Neural crest cell (in vitro differentiated cells): ENCODE measurements around the gene PLXND1. TPM values are rescaled to one million over a fixed set of nuclear protein-coding genes. Genes with fewer than 3 reads are reported as not detected.

ENCODE experiments used
- DNase-seq: peaks from one replicate; pipeline ENCODE4 v3.0.0; 2021; ENCODE audit warnings: low read depth, mixed read lengths, low spot score
- H3K27ac Mint-ChIP-seq: one replicate; pipeline ENCODE4 v1.8.0; 2021; ENCODE audit warnings: mild to moderate bottlenecking, mixed read lengths; ENCODE audit not compliant: unreplicated experiment
- H3K27me3 Mint-ChIP-seq: 2 replicates; pipeline ENCODE4 v1.8.0; 2021; ENCODE audit warnings: low read depth, mild to moderate bottlenecking, mixed read lengths
- H3K36me3 Mint-ChIP-seq: 2 replicates; pipeline ENCODE4 v1.8.0; 2021; ENCODE audit warnings: low read depth, mild to moderate bottlenecking, mixed read lengths
- H3K4me1 Mint-ChIP-seq: 2 replicates; pipeline ENCODE4 v1.8.0; 2021; ENCODE audit warnings: mixed read lengths
- H3K4me3 Mint-ChIP-seq: one replicate; pipeline ENCODE4 v1.8.0; 2021; ENCODE audit warnings: mild to moderate bottlenecking, mixed read lengths
- H3K9me3 Mint-ChIP-seq: 2 replicates; pipeline ENCODE4 v1.8.0; 2021; ENCODE audit warnings: mixed read lengths
- CTCF ChIP-seq: fragments of 200-600 bp; sonication (generic); conservative IDR thresholded peaks from 2 replicates; pipeline ENCODE4 v1.5.0; 2021; ENCODE audit warnings: antibody characterized with exemption, mild to moderate bottlenecking
- total RNA-seq: library from RNA; stranded (reverse); gene quantifications from 2 replicates; pipeline ENCODE4 v1.2.1, GENCODE V29; 2021

The PLXND1 gene
- total RNA-seq, 1 donor from 2014 or later, result 39.4 TPM

GRCh38 chr3:129576514-129577352, 29.7 kb downstream of the PLXND1 start:
- Mint-ChIP-seq H3K4me1 (no peaks in the 10 kb centered on the region), H3K27me3 (no peaks in the 10 kb centered on the region), H3K9me3 (no peaks in the 10 kb centered on the region), H3K36me3 (no peaks in the 10 kb centered on the region), H3K27ac (no peak overlapping the region), H3K4me3 (no peak overlapping the region)
- DNase-seq, result no peak
- TF ChIP-seq CTCF, result no peak

- no peak for DNase-seq
- no peak overlapping the region for H3K27ac Mint-ChIP-seq
- H3K4me1 Mint-ChIP-seq, result no peaks in the 10 kb centered on the region
- H3K9me3 Mint-ChIP-seq, result no peaks in the 10 kb centered on the region
- H3K36me3 Mint-ChIP-seq, result no peaks in the 10 kb centered on the region
- no peak for TF ChIP-seq CTCF
- no peaks in the 10 kb centered on the region for H3K27me3 Mint-ChIP-seq
- no peak overlapping the region for H3K4me3 Mint-ChIP-seq
Observed at GRCh38 chr3:129575997-129576384, 30.5 kb downstream of the PLXND1 start.

GRCh38 chr3:129575233-129575996, 31.1 kb downstream of the PLXND1 start:
- Mint-ChIP-seq H3K4me1 (no peaks in the 10 kb centered on the region), H3K4me3 (no peak overlapping the region), H3K36me3 (no peaks in the 10 kb centered on the region), H3K27me3 (no peaks in the 10 kb centered on the region), H3K27ac (peak overlapping the region; percentile 75), H3K9me3 (no peaks in the 10 kb centered on the region)
- no peak for TF ChIP-seq CTCF
- no peak for DNase-seq

- Mint-ChIP-seq H3K36me3 (no peaks in the 10 kb centered on the region), H3K27ac (no peak overlapping the region), H3K27me3 (no peaks in the 10 kb centered on the region), H3K4me3 (no peak overlapping the region), H3K4me1 (no peaks in the 10 kb centered on the region), H3K9me3 (no peaks in the 10 kb centered on the region)
- TF ChIP-seq CTCF, result no peak
- DNase-seq, result no peak
Observed at GRCh38 chr3:129574206-129574605, 32.3 kb downstream of the PLXND1 start.

- Mint-ChIP-seq H3K36me3 (no peaks in the 10 kb centered on the region), H3K9me3 (no peaks in the 10 kb centered on the region), H3K27me3 (no peaks in the 10 kb centered on the region), H3K4me1 (no peaks in the 10 kb centered on the region), H3K27ac (no peak overlapping the region), H3K4me3 (no peak overlapping the region)
- no peak for DNase-seq
- TF ChIP-seq CTCF, result no peak
Observed at GRCh38 chr3:129573493-129573892, 33.0 kb downstream of the PLXND1 start.
